ENCODE measurements around the gene CELF2.
"Not testable (repeated sequence)": the region's sequence is repeated elsewhere in the genome, so short reads cannot be mapped to it uniquely, and the experiment has no call there.

Gene CELF2

GRCh38 chr10:11335881-11336430 lies 318.3 kb downstream of the CELF2 start:
- no peak for DNase-seq

GRCh38 chr10:11336722-11337162 lies 319.1 kb downstream of the CELF2 start:
- no peak for DNase-seq

- peak; percentile 34 for DNase-seq
Measured at GRCh38 chr10:11337516-11337915, 319.8 kb downstream of the CELF2 start.

- no peak for DNase-seq
Measured at GRCh38 chr10:11338160-11338844, 320.6 kb downstream of the CELF2 start.

- DNase-seq, result no peak
Measured at GRCh38 chr10:11339013-11339412, 321.3 kb downstream of the CELF2 start.

GRCh38 chr10:11339660-11340059 lies 322.0 kb downstream of the CELF2 start:
- DNase-seq, result no peak

- no peak for DNase-seq
Measured at GRCh38 chr10:11341283-11341960, 323.8 kb downstream of the CELF2 start.

- DNase-seq, result no peak
Measured at GRCh38 chr10:11344081-11344480, 326.4 kb downstream of the CELF2 start.

GRCh38 chr10:11344550-11344949 lies 326.9 kb downstream of the CELF2 start:
- DNase-seq, result peak; percentile 24

GRCh38 chr10:11345224-11346054 lies 327.8 kb downstream of the CELF2 start:
- peak; percentile 27 for DNase-seq

- DNase-seq, result not testable (repeated sequence)
Measured at GRCh38 chr10:11347580-11347979, 329.9 kb downstream of the CELF2 start.

- DNase-seq, result no peak
Measured at GRCh38 chr10:11351801-11352200, 334.1 kb downstream of the CELF2 start.

GRCh38 chr10:11353006-11353896 lies 335.6 kb downstream of the CELF2 start:
- no peak for DNase-seq

GRCh38 chr10:11354823-11355222 lies 337.2 kb downstream of the CELF2 start:
- no peak for DNase-seq

- no peak for DNase-seq
Measured at GRCh38 chr10:11355592-11355991, 337.9 kb downstream of the CELF2 start.

- DNase-seq, result no peak
Measured at GRCh38 chr10:11357439-11357838, 339.8 kb downstream of the CELF2 start.

- DNase-seq, result no peak
Measured at GRCh38 chr10:11358011-11358410, 340.3 kb downstream of the CELF2 start.

- DNase-seq, result no peak
Measured at GRCh38 chr10:11358923-11359575, 341.4 kb downstream of the CELF2 start.

- no peak for DNase-seq
Measured at GRCh38 chr10:11359869-11360268, 342.2 kb downstream of the CELF2 start.

- no peak for DNase-seq
Measured at GRCh38 chr10:11363497-11363896, 345.8 kb downstream of the CELF2 start.

GRCh38 chr10:11364241-11364640 lies 346.6 kb downstream of the CELF2 start:
- DNase-seq, result no peak

- DNase-seq, result not testable (repeated sequence)
Measured at GRCh38 chr10:11366889-11367288, 349.2 kb downstream of the CELF2 start.
